K562 (cell line): Measurements from ENCODE around the gene MB21D2. TPM values are rescaled to one million over a fixed set of nuclear protein-coding genes. Genes with fewer than 3 reads are reported as not detected.

ENCODE experiments used
- ATAC-seq: fragments of 200-7000 bp; cut with Tn5 transposase; 3 replicates; pipeline ENCODE4 v1.9.1; 2020; ENCODE audit warnings: moderate library complexity
- BruUV-seq: library from RNA; stranded (reverse); fragments of 400-500 nt; replicated peaks from 2 replicates; lab custom pipeline; 2021; lab: Mats Ljungman, UMichigan
- CTCF ChIA-PET: fragments of 300-600 bp; formaldehyde crosslinking; extraction: SDS; loops from one replicate; lab custom pipeline; 2021; ENCODE audit warnings: low intra/inter-chr PET ratio; lab: Yijun Ruan, JAX
- POLR2A ChIA-PET: fragments of 300-600, 350-650 bp; sonication (Branson Sonifier 250); formaldehyde crosslinking; extraction: SDS; loops from one replicate; lab custom pipeline; 2021; ENCODE audit warnings: antibody characterized with exemption, inconsistent platforms; lab: Yijun Ruan, JAX
- DNase-seq, 4 experiments: peaks; one replicate each; pipeline versions ENCODE4 v3.0.0 to v3.0.0-alpha.2; 2011 to 2018; ENCODE audit warnings: low spot score in 3 of 4, mixed read lengths in 3 of 4; ENCODE audit errors: extremely low read depth in 1 of 4
- FAIRE-seq: peaks from 2 replicates; lab custom pipeline; 2011; peaks lifted over from hg19 to GRCh38; lab: Jason Lieb, UNC
- H2AFZ ChIP-seq: 2 replicates; pipeline ENCODE4 v1.6.0; 2011; ENCODE audit warnings: low read depth, low read length, control low read depth, inconsistent platforms
- H3K27ac ChIP-seq: fragments of 200-600 bp; 3 replicates; pipeline ENCODE4 v1.8.0; 2011; ENCODE audit warnings: low read depth, mild to moderate bottlenecking, control low read depth, inconsistent platforms, low read length, moderate library complexity, mixed read lengths; ENCODE audit errors: extremely low read depth
- H3K27me3 ChIP-seq, 2 experiments: fragments of 300-600 bp in 1 of 2; 2 replicates in 1 of 2; 3 replicates in 1 of 2; pipeline versions ENCODE4 v1.6.0 to v1.8.0; 2011; ENCODE audit warnings: inconsistent platforms in 2 of 2, low read length in 2 of 2, mild to moderate bottlenecking in 1 of 2, mixed read lengths in 1 of 2, moderate library complexity in 1 of 2; ENCODE audit not compliant: control insufficient read depth in 2 of 2, insufficient read depth in 2 of 2
- H3K36me3 ChIP-seq: fragments of 300-600 bp; 3 replicates; pipeline ENCODE4 v1.8.0; 2011; ENCODE audit warnings: mild to moderate bottlenecking, low read length, inconsistent platforms; ENCODE audit not compliant: control insufficient read depth, insufficient read depth
- H3K4me1 ChIP-seq, 2 experiments: fragments of 200-600 bp in 1 of 2; replicated peaks in 1 of 2; 2 replicates in 1 of 2; 3 replicates in 1 of 2; pipeline versions ENCODE4 v1.5.1 to v1.8.0; 2011; ENCODE audit warnings: inconsistent platforms in 2 of 2, low read length in 2 of 2, mild to moderate bottlenecking in 1 of 2, mixed read lengths in 1 of 2, moderate library complexity in 1 of 2; ENCODE audit not compliant: control insufficient read depth in 2 of 2, insufficient read depth in 2 of 2
- H3K4me2 ChIP-seq: 2 replicates; pipeline ENCODE4 v1.6.1; 2011; ENCODE audit warnings: low read length, control low read depth, inconsistent platforms, mixed read lengths; ENCODE audit not compliant: insufficient read depth
- H3K4me3 ChIP-seq: fragments of 200-600 bp; sonication (generic), shearing (Covaris generic); 2 replicates; pipeline ENCODE4 v1.5.1; 2016; ENCODE audit warnings: control low read depth, inconsistent platforms
- H3K79me2 ChIP-seq: fragments of 200-600 bp; 3 replicates; pipeline ENCODE4 v1.8.0; 2011; ENCODE audit warnings: low read length, inconsistent platforms; ENCODE audit not compliant: control insufficient read depth, insufficient read depth
- H3K9ac ChIP-seq, 2 experiments: 2 replicates each; pipeline versions ENCODE4 v1.6.0 to v1.6.1; 2011; ENCODE audit warnings: low read depth in 2 of 2, low read length in 2 of 2, control low read depth in 1 of 2, inconsistent platforms in 1 of 2, mild to moderate bottlenecking in 1 of 2, mixed read lengths in 1 of 2; ENCODE audit not compliant: insufficient read depth in 1 of 2
- H3K9me1 ChIP-seq: one replicate; pipeline ENCODE4 v1.6.0; 2011; ENCODE audit warnings: inconsistent platforms, mild to moderate bottlenecking, low read length, moderate library complexity; ENCODE audit not compliant: control insufficient read depth, insufficient read depth
- H3K9me3 ChIP-seq: replicated peaks from 2 replicates; pipeline ENCODE4 v1.5.1; 2011; ENCODE audit warnings: low read depth, low read length, inconsistent platforms; ENCODE audit not compliant: control insufficient read depth, insufficient read depth
- H4K20me1 ChIP-seq: replicated peaks from 2 replicates; pipeline ENCODE4 v1.6.1; 2011; ENCODE audit warnings: low read length, inconsistent platforms, mixed read lengths; ENCODE audit not compliant: control insufficient read depth, insufficient read depth
- FOS ChIP-seq: IDR thresholded peaks from 3 replicates; pipeline ENCODE4 v1.6.1; 2011; ENCODE audit not compliant: insufficient read length; ENCODE audit errors: extremely low read depth
- FOXP4 ChIP-seq: sonication (generic); formaldehyde crosslinking; IDR thresholded peaks from 2 replicates; pipeline ENCODE4 v1.8.0; 2022; ENCODE audit warnings: mild to moderate bottlenecking, missing genetic modification reagents, borderline replicate concordance
- KDM4B ChIP-seq, 2 experiments: fragments of 450-650 bp in 1 of 2; sonication (generic) in 1 of 2; IDR thresholded peaks; 2 replicates each; pipeline ENCODE4 v1.6.1; 2016 to 2017; ENCODE audit warnings: borderline replicate concordance in 2 of 2, antibody characterized with exemption in 1 of 2, low read depth in 1 of 2, mild to moderate bottlenecking in 1 of 2
- MCM5 ChIP-seq: fragments of 450-650 bp; IDR thresholded peaks from 2 replicates; pipeline ENCODE4 v1.6.1; 2016; ENCODE audit warnings: low read depth
- NCOA6 ChIP-seq: fragments of 450-650 bp; IDR thresholded peaks from 2 replicates; pipeline ENCODE4 v1.6.1; 2017; ENCODE audit warnings: mild to moderate bottlenecking
- POLR2G ChIP-seq: fragments of 200-400 bp; formaldehyde crosslinking; IDR thresholded peaks from 2 replicates; pipeline ENCODE4 v1.6.1; 2017; ENCODE audit warnings: low read depth, mild to moderate bottlenecking, antibody characterized with exemption, low read length, moderate library complexity
- RBM15 ChIP-seq: fragments of 200-400 bp; formaldehyde crosslinking; IDR thresholded peaks from 2 replicates; pipeline ENCODE4 v1.6.1; 2018; ENCODE audit warnings: mild to moderate bottlenecking, low read length, moderate library complexity; ENCODE audit not compliant: insufficient read depth
- STAT6 ChIP-seq: sonication (generic); formaldehyde crosslinking; IDR thresholded peaks from 2 replicates; pipeline ENCODE4 v1.8.1; 2023; ENCODE audit warnings: mild to moderate bottlenecking, missing genetic modification reagents
- TAF9B ChIP-seq: fragments of 450-650 bp; IDR thresholded peaks from 2 replicates; pipeline ENCODE4 v1.6.1; 2018; ENCODE audit warnings: mild to moderate bottlenecking; ENCODE audit not compliant: partially characterized antibody
- TARDBP ChIP-seq: fragments of 450-650 bp; IDR thresholded peaks from 2 replicates; pipeline ENCODE4 v1.6.1; 2016
- TCFL5 ChIP-seq: fragments of 250-450 bp; sonication (Bioruptor Pico); conservative IDR thresholded peaks from 2 replicates; pipeline ENCODE4 v1.6.1; 2021; ENCODE audit warnings: mild to moderate bottlenecking, moderate library complexity, matching md5 sums
- ZC3H8 ChIP-seq: fragments of 450-650 bp; IDR thresholded peaks from 2 replicates; pipeline ENCODE4 v1.6.1; 2017
- ZKSCAN3 ChIP-seq: fragments of 250-450 bp; sonication (Bioruptor Pico); IDR thresholded peaks from 2 replicates; pipeline ENCODE4 v1.4.0; 2020
- ZNF12 ChIP-seq: sonication (generic); formaldehyde crosslinking; IDR thresholded peaks from 2 replicates; pipeline ENCODE4 v1.4.0; 2020; ENCODE audit warnings: mild to moderate bottlenecking, missing genetic modification reagents
- ZNF655 ChIP-seq: fragments of 250-450 bp; sonication (Bioruptor Pico); IDR thresholded peaks from 2 replicates; pipeline ENCODE4 v1.5.0; 2021
- WGBS: fragments of 100-300 bp; shearing (Covaris generic); methylation state at CpG from one replicate; pipeline ENCODE4 v1.1.6; 2016; ENCODE audit warnings: low coverage, mixed read lengths; ENCODE audit not compliant: insufficient coverage; ENCODE audit errors: missing lambda C conversion rate; 5-methylcytosine and 5-hydroxymethylcytosine counted together
- in situ Hi-C: fragments of 300-500 bp; cut with MboI; formaldehyde crosslinking; loops from 4 replicates; pipeline ENCODE4 v1.15.0; 2018; ENCODE audit warnings: inconsistent platforms, mixed read lengths
- intact Hi-C: fragments of 100-400 bp; cut with micrococcal nuclease; formaldehyde crosslinking; loops from 2 replicates; pipeline ENCODE4 v1.14.2; 2022
- polyA plus RNA-seq, 8 experiments: library from polyadenylated mRNA; depleted of rRNA in 4 of 8; stranded (reverse) in 5 of 8; unstranded in 3 of 8; fragments of >200 nt; fragmentation: Nextera tagmentation in 2 of 8; fragmentation: Illumina TruSeq in 1 of 8; extraction: Ambion mirVana in 2 of 8; extraction: Trizol in 1 of 8; gene quantifications; 2 replicates each; pipeline versions ENCODE4 v1.2.1 to v1.2.3, GENCODE V29; 2011 to 2014; ENCODE audit warnings: inconsistent platforms in 1 of 8, missing spikeins in 1 of 8
- total RNA-seq, 7 experiments: library from RNA; depleted of rRNA in 6 of 7; stranded (reverse); fragments of >200 nt in 6 of 7; fragmentation: Illumina TruSeq in 2 of 7; extraction: Trizol in 2 of 7; gene quantifications; 2 replicates each; pipeline versions ENCODE4 v1.2.1 to v1.2.3, GENCODE V29; 2011 to 2021; ENCODE audit warnings: low replicate concordance in 1 of 7
- TF ChIP-seq, protein P1 (sequence below): fragments of 450-650 bp; IDR thresholded peaks from 2 replicates; pipeline ENCODE4 v1.6.1; 2016; ENCODE audit warnings: antibody characterized with exemption

MB21D2 gene
- total and polyA plus RNA-seq, 9 of the 15 experiments (the other 6 are each of a cell fraction or from before 2014, with no cell fraction given), result 0.01 TPM; not detected in 8

DNA sequence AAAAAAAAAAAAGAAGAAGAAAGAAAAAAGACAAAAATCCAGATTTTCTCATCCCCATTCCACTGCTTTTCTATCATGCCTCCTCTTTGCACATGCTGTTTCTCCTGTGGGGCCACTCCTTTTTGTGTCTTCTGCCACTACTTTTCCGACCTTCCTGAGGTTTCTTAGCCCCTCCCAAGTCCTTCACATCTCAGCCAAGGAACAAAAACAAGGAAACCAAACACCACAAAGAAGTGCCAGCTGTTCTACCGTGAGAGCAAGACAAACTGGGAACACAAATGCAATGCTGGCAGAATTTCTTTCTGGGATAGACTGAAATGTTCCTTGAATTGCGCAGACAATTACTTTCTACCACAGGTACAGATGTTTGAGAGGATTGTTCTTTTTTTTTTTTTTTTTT, 83.2 kb downstream of the MB21D2 start:
- Histone ChIP-seq H3K9ac (no peak overlapping the region), H3K27me3 (no peaks in the 10 kb centered on the region), H3K4me3 (no peak overlapping the region), H3K27ac (no peak overlapping the region), H2AFZ (no peak overlapping the region), H3K9me1 (no peaks in the 10 kb centered on the region), H4K20me1 (no peaks in the 10 kb centered on the region; the same call in 1 of the 2 replicates), H3K36me3 (no peaks in the 10 kb centered on the region), H3K4me2 (no peak overlapping the region), H3K79me2 (no peaks in the 10 kb centered on the region), H3K9me3 (no peaks in the 10 kb centered on the region), H3K4me1 (no peaks in the 10 kb centered on the region)
- DNase-seq (no peak), FAIRE-seq (no peak), ATAC-seq (no peak)
- no TSS peak for BruUV-seq
- in situ Hi-C loops, result no loop called here
- intact Hi-C loops, result no loop called here
- 3% methylated on average over 3 of the region's 3 CpGs for WGBS
- ChIA-PET CTCF (no interaction called here), POLR2A (no interaction called here)
- no peak for TF ChIP-seq ZNF655
- TF ChIP-seq ZKSCAN3 (CRISPR knock-in tag), result no peak
- no peak for TF ChIP-seq FOXP4
- no peak for TF ChIP-seq MCM5
- no peak for TF ChIP-seq NCOA6
- no peak for TF ChIP-seq RBM15
- no peak for TF ChIP-seq KDM4B (IDR thresholded peaks at IDR 0.05; ENCODE audit: borderline replicate concordance in 2 of 2, low read depth in 1 of 2)
- TF ChIP-seq STAT6, result no peak
- no peak for TF ChIP-seq TAF9B
- TF ChIP-seq TCFL5 (CRISPR knock-in tag), result no peak
- no peak for TF ChIP-seq POLR2G
- TF ChIP-seq ZC3H8, result no peak
- no peak for TF ChIP-seq FOS
- no peak for TF ChIP-seq ZNF12 (CRISPR knock-in tag)
- TF ChIP-seq, protein P1, sequence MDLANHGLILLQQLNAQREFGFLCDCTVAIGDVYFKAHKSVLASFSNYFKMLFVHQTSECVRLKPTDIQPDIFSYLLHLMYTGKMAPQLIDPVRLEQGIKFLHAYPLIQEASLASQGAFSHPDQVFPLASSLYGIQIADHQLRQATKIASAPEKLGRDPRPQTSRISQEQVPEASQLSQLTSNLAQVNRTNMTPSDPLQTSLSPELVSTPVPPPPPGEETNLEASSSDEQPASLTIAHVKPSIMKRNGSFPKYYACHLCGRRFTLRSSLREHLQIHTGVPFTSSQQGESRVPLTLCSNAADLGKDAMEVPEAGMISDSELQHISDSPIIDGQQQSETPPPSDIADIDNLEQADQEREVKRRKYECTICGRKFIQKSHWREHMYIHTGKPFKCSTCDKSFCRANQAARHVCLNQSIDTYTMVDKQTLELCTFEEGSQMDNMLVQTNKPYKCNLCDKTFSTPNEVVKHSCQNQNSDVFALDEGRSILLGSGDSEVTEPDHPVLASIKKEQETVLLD, result no peak
- no peak for TF ChIP-seq TARDBP
